Gastrocnemius medialis (tissue), 4 donors: ENCODE results near the gene CSGALNACT2. TPM values are rescaled to one million over a fixed set of nuclear protein-coding genes. Genes with fewer than 3 reads are reported as not detected.

Experiments used
- ATAC-seq, 2 donors: fragments of 150-250 bp; one replicate each; pipeline ENCODE4 v1.9.1; 2016
- DNase-seq, 2 donors: peaks; one replicate each; pipeline ENCODE4 v3.0.0-alpha.2; 2019
- H3K27ac ChIP-seq, 4 donors: fragments of 200-600 bp; sonication (generic); 1 replicate in 1 of 4; 2 replicates in 3 of 4; pipeline ENCODE4 v1.5.1; 2016 to 2018; ENCODE audit warnings: mild to moderate bottlenecking in 2 of 4, moderate library complexity in 1 of 4
- H3K27me3 ChIP-seq, 3 donors: fragments of 200-600 bp; sonication (generic) in 2 of 3; 1 replicate in 1 of 3; 2 replicates in 2 of 3; pipeline versions ENCODE4 v1.5.1 to v1.6.0; 2016 to 2019; ENCODE audit warnings: mild to moderate bottlenecking in 1 of 3, moderate library complexity in 1 of 3
- H3K36me3 ChIP-seq, 2 donors: fragments of 200-600 bp; sonication (generic) in 1 of 2; one replicate each; pipeline ENCODE4 v1.5.1; 2017 to 2018
- H3K4me1 ChIP-seq, 2 donors: fragments of 200-600 bp; sonication (generic) in 1 of 2; one replicate each; pipeline ENCODE4 v1.5.1; 2016 to 2017; ENCODE audit warnings: mild to moderate bottlenecking in 2 of 2
- H3K4me3 ChIP-seq, 4 donors: fragments of 200-600 bp; sonication (generic) in 3 of 4; 1 replicate in 1 of 4; 2 replicates in 3 of 4; pipeline ENCODE4 v1.5.1; 2016 to 2019; ENCODE audit warnings: mild to moderate bottlenecking in 2 of 4
- H3K9me3 ChIP-seq, 3 donors: fragments of 200-600 bp; sonication (generic) in 2 of 3; 1 replicate in 1 of 3; 2 replicates in 2 of 3; pipeline ENCODE4 v1.5.1; 2016 to 2019
- POLR2A ChIP-seq, 2 donors: fragments of 450-650 bp; IDR thresholded peaks; one replicate each; pipeline ENCODE4 v1.6.1; 2017; ENCODE audit warnings: antibody characterized with exemption in 2 of 2, mild to moderate bottlenecking in 2 of 2, moderate library complexity in 2 of 2
- in situ Hi-C, 4 donors: fragments of 200-750 bp; cut with MboI; loops; one replicate each; pipeline versions ENCODE4 v1.15.0 to v1.8.0; 2017; ENCODE audit warnings: low sequenced_read_pairs in 4 of 4
- intact Hi-C: fragments of 100-400 bp; cut with DNase I; formaldehyde crosslinking; loops from one replicate; pipeline ENCODE4 v1.15.1; 2023; ENCODE audit warnings: low total_unique reads
- total RNA-seq, 4 donors: library from RNA; depleted of rRNA; stranded (reverse); fragments of >200 nt; gene quantifications; one replicate each; pipeline versions ENCODE4 v1.1.0 to v1.2.3, GENCODE V29; 2016
- TF ChIP-seq, protein P1 (sequence below), 5 experiments: fragments of 450-650 bp in 3 of 5; fragments of 200-600 bp in 2 of 5; sonication (generic) in 2 of 5; IDR thresholded peaks in 4 of 5; conservative IDR thresholded peaks in 1 of 5; 1 replicate in 4 of 5; 2 replicates in 1 of 5; pipeline ENCODE4 v1.5.1; 2016 to 2019; ENCODE audit warnings: antibody characterized with exemption in 5 of 5, mild to moderate bottlenecking in 3 of 5, moderate library complexity in 3 of 5

Gene CSGALNACT2
- total RNA-seq, 4 donors from 2014 or later = 12.3 to 17.3 (median 14.1) TPM

DNA sequence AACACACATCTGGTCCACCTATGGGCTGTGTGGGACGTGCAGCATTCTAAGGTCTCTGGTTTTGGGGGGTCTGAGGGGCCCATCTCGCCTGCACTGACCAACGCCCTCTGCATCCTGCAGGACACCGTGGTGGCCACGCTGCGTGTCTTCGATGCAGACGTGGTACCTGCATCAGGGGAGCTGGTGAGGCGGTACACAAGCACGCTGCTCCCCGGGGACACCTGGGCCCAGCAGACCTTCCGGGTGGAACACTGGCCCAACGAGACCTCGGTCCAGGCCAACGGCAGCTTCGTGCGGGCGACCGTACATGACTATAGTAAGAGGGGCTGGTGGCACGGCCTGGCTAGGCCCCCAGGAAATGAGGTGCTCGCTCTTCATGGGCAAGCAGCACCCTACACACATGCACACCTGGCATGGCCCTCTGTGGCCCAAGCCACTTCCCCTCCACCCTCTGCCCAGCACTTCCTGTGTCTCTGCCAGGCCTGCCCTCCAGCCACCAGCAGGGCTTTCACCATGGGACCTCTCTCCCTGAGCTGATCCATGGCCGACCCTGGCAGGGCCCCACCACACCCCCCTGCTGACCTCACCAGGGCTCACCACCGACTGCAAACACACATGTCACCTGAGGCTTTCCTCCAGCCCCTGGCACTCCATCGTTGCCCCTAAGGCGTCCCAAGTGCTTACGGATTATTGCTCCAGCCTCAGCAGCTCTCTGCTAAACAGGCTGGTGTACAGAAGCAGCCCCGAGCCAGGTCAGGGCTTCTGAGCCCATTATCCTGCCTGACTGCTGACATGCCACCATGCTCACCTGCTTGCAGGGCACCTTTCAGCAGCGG lies 31.8 kb upstream of the CSGALNACT2 start:
- in situ Hi-C loops (loop anchor here in 2 of 4 donors (10.0 to 25.0 kb wide), 3 partner anchors 232 to 344 kb away; no protein-coding TSS in a partner anchor), intact Hi-C loops (no loop called here)
- H3K4me1 ChIP-seq = peaks cover 0 to 7% of the 10 kb centered on the region in 2 donors
- TF ChIP-seq, protein P1, sequence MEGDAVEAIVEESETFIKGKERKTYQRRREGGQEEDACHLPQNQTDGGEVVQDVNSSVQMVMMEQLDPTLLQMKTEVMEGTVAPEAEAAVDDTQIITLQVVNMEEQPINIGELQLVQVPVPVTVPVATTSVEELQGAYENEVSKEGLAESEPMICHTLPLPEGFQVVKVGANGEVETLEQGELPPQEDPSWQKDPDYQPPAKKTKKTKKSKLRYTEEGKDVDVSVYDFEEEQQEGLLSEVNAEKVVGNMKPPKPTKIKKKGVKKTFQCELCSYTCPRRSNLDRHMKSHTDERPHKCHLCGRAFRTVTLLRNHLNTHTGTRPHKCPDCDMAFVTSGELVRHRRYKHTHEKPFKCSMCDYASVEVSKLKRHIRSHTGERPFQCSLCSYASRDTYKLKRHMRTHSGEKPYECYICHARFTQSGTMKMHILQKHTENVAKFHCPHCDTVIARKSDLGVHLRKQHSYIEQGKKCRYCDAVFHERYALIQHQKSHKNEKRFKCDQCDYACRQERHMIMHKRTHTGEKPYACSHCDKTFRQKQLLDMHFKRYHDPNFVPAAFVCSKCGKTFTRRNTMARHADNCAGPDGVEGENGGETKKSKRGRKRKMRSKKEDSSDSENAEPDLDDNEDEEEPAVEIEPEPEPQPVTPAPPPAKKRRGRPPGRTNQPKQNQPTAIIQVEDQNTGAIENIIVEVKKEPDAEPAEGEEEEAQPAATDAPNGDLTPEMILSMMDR (IDR thresholded peaks at IDR 0.05 in 4 of 5, conservative IDR thresholded peaks at IDR 0.05 in 1 of 5) = no peak
- no peak for TF ChIP-seq POLR2A (IDR thresholded peaks at IDR 0.05)
- no peak overlapping the region for H3K4me3 ChIP-seq
- H3K27ac ChIP-seq = no peak overlapping the region
- ATAC-seq (no peak), DNase-seq (no peak)
- H3K36me3 ChIP-seq = no peaks in the 10 kb centered on the region
- H3K27me3 ChIP-seq = no peaks in the 10 kb centered on the region
- no peaks in the 10 kb centered on the region for H3K9me3 ChIP-seq

DNA sequence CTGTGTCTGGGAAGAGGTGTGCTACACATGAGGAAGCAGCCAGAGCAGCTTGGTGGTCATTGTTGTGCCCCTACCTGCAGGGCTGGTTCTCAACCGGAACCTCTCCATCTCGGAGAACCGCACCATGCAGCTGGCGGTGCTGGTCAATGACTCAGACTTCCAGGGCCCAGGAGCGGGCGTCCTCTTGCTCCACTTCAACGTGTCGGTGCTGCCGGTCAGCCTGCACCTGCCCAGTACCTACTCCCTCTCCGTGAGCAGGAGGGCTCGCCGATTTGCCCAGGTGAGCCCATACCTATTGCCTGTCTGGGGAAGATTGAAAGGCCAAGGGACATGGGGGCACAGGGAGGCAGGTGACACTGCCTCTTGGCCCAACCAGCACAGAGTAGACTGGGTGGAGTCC lies 29.3 kb upstream of the CSGALNACT2 start:
- DNase-seq (no peak), ATAC-seq (no peak)
- in situ Hi-C loops (loop anchor here in 2 of 4 donors (10.0 to 25.0 kb wide), 3 partner anchors 234 to 347 kb away; no protein-coding TSS in a partner anchor), intact Hi-C loops (no loop called here)
- Histone ChIP-seq H3K9me3 (no peaks in the 10 kb centered on the region), H3K27ac (no peak overlapping the region), H3K27me3 (no peaks in the 10 kb centered on the region), H3K4me1 (peaks cover 0 to 7% of the 10 kb centered on the region in 2 donors), H3K36me3 (no peaks in the 10 kb centered on the region), H3K4me3 (no peak overlapping the region)
- no peak for TF ChIP-seq POLR2A (IDR thresholded peaks at IDR 0.05)
- TF ChIP-seq, protein P1 (IDR thresholded peaks at IDR 0.05 in 4 of 5, conservative IDR thresholded peaks at IDR 0.05 in 1 of 5) = no peak

DNA sequence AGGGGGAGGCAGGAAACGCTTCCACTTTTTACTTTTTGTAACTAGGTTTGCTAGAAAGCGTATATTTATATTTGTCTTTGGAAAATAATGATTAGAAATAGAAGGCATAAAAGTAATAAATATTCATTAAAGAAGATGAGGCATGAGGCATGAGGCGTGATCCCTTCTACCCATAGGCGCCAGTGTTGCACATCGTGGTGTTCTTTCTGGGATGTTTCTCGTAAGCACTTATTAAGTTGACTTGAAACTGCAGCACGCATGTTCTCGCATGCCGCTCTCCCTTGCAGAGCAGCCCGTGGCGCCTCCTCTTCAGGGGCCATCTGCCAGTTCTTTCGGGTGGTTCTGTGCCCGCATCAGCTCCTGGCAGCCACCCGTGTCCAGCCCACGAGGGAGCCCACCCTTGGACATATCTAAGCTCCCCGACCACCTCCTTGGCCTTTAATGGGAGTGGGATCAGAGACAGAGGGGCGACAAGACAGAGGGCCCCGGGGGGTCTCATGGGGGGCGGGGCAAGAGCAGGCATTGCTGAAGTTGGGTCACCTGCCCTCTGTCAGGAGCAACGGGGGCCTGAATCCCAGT lies 28.5 kb upstream of the CSGALNACT2 start:
- no peak overlapping the region for H3K4me3 ChIP-seq
- intact Hi-C loops (no loop called here), in situ Hi-C loops (loop anchor here in 2 of 4 donors (10.0 to 25.0 kb wide), 3 partner anchors 235 to 347 kb away; no protein-coding TSS in a partner anchor)
- no peak for ATAC-seq
- TF ChIP-seq, protein P1 (IDR thresholded peaks at IDR 0.05 in 4 of 5, conservative IDR thresholded peaks at IDR 0.05 in 1 of 5) = no peak
- TF ChIP-seq POLR2A (IDR thresholded peaks at IDR 0.05) = no peak
- H3K4me1 ChIP-seq = peaks cover 0 to 7% of the 10 kb centered on the region in 2 donors
- DNase-seq = no peak
- H3K9me3 ChIP-seq = no peaks in the 10 kb centered on the region
- no peaks in the 10 kb centered on the region for H3K36me3 ChIP-seq
- H3K27ac ChIP-seq = no peak overlapping the region
- H3K27me3 ChIP-seq = no peaks in the 10 kb centered on the region

DNA sequence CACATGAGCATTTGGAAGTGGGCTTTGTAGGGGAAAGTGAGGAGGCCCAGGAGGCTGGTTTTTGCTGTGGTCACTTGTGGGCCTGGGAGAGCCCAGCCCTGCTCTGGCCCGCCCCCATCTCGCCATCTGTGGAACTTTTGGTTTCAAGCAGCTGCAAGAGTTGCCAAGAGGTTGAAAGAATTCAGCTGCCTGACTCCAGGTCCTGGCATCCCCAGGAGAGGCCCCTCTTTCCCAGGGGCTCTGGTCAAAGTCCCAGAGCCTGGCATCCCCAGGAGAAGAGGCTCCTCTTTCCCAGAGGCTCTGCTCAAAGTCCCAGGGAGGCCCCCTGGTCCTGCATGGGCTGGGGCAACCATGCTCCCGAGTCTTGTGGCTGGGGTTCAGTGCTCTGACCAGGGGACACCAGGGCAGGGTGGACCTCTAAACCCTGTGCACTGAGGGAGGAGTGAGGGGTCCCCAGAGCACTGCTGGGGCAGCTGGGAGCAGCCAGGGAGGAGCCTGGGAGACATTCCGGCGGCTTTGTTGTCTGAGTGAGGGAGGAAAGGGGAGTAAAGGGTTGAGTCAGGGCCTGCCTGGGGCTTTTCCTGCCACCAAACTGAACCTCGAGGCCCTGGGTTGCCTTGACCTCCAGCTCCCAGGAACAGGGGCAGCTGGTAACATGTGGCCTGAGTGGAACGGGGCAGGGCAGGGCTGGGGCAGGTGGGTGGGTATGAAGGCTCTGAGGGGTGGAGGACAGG lies 27.7 kb upstream of the CSGALNACT2 start:
- Histone ChIP-seq H3K9me3 (no peaks in the 10 kb centered on the region), H3K36me3 (no peaks in the 10 kb centered on the region), H3K4me3 (no peak overlapping the region), H3K27me3 (no peaks in the 10 kb centered on the region), H3K4me1 (no peaks in the 10 kb centered on the region), H3K27ac (no peak overlapping the region)
- TF ChIP-seq, protein P1 (IDR thresholded peaks at IDR 0.05 in 4 of 5, conservative IDR thresholded peaks at IDR 0.05 in 1 of 5) = no peak
- TF ChIP-seq POLR2A (IDR thresholded peaks at IDR 0.05) = no peak
- DNase-seq (no peak), ATAC-seq (no peak)
- in situ Hi-C loops = loop anchor here in 1 of 4 donors (25.0 kb wide), 2 partner anchors 248 to 348 kb away; no protein-coding TSS in a partner anchor
- intact Hi-C loops = no loop called here
